Uterus (tissue), 4 donors: ENCODE data around the gene SUMO1. TPM values are rescaled to one million over a fixed set of nuclear protein-coding genes. Genes with fewer than 3 reads are reported as not detected.

Source experiments
- DNase-seq, 2 donors: peaks; one replicate each; pipeline ENCODE4 v3.0.0-alpha.2; 2019 to 2020
- H3K27ac ChIP-seq, 2 donors: fragments of 200-600 bp; sonication (generic); 1 replicate in 1 of 2; 2 replicates in 1 of 2; pipeline ENCODE4 v1.5.1; 2016 to 2018
- H3K27me3 ChIP-seq, 2 donors: fragments of 200-600 bp; sonication (generic); one replicate each; pipeline ENCODE4 v1.5.1; 2018 to 2019; ENCODE audit warnings: control low read depth in 1 of 2
- H3K36me3 ChIP-seq, 2 donors: fragments of 200-600 bp; sonication (generic); one replicate each; pipeline ENCODE4 v1.5.1; 2019; ENCODE audit warnings: control low read depth in 1 of 2
- H3K4me1 ChIP-seq, 2 donors: fragments of 200-600 bp; sonication (generic); one replicate each; pipeline ENCODE4 v1.5.1; 2018 to 2019; ENCODE audit warnings: control low read depth in 1 of 2
- H3K4me3 ChIP-seq, 2 donors: fragments of 200-600 bp; sonication (generic); 1 replicate in 1 of 2; 2 replicates in 1 of 2; pipeline ENCODE4 v1.5.1; 2018 to 2019; ENCODE audit warnings: mild to moderate bottlenecking in 1 of 2
- H3K9me3 ChIP-seq, 2 donors: fragments of 200-600 bp; sonication (generic); one replicate each; pipeline ENCODE4 v1.5.1; 2019; ENCODE audit warnings: control low read depth in 1 of 2
- CTCF ChIP-seq, 4 experiments: fragments of 200-600 bp in 2 of 4; fragments of 450-650 bp in 2 of 4; sonication (generic) in 2 of 4; IDR thresholded peaks; one replicate each; pipeline ENCODE4 v1.5.1; 2016 to 2019; ENCODE audit warnings: antibody characterized with exemption in 4 of 4, mild to moderate bottlenecking in 2 of 4, moderate library complexity in 1 of 4
- POLR2A ChIP-seq, 2 donors: fragments of 450-650 bp; IDR thresholded peaks; one replicate each; pipeline ENCODE4 v1.6.1; 2016; ENCODE audit warnings: antibody characterized with exemption in 2 of 2, mild to moderate bottlenecking in 1 of 2, moderate library complexity in 1 of 2
- intact Hi-C: fragments of 100-400 bp; cut with DNase I; formaldehyde crosslinking; loops from one replicate; pipeline ENCODE4 v1.15.1; 2023; ENCODE audit warnings: low total_unique reads
- small RNA-seq: library from RNA; depleted of rRNA; stranded (forward); fragments of <200 nt; gene quantifications from one replicate; pipeline ENCODE3, GENCODE V24; 2016
- total RNA-seq, 4 donors: library from RNA; depleted of rRNA in 3 of 4; stranded (reverse); fragments of >200 nt in 3 of 4; gene quantifications; one replicate each; pipeline versions ENCODE4 v1.1.0 to v1.2.4, GENCODE V29; 2014 to 2023
- donor health status: DM: yes; HTN: yes; CAD: no.

SUMO1 gene
- total RNA-seq, 4 donors from 2014 or later: 45.6 to 136 (median 52.7) TPM

GRCh38 chr2:202164411-202164810 is 74.0 kb downstream of the SUMO1 start:
- no peaks in the 10 kb centered on the region for H3K27me3 ChIP-seq
- H3K4me1 ChIP-seq: peaks cover 0 to 13% of the 10 kb centered on the region in 2 donors
- no peaks in the 10 kb centered on the region for H3K9me3 ChIP-seq
- no peak overlapping the region for H3K4me3 ChIP-seq
- TF ChIP-seq POLR2A (IDR thresholded peaks at IDR 0.05) (no peak), CTCF (IDR thresholded peaks at IDR 0.05) (no peak)
- no peaks in the 10 kb centered on the region for H3K36me3 ChIP-seq
- peak overlapping the region in 1 of 2 donors; percentile 34 for H3K27ac ChIP-seq
- intact Hi-C loops: no loop called here
- DNase-seq: no peak

- Histone ChIP-seq H3K27me3 (no peaks in the 10 kb centered on the region), H3K4me3 (no peak overlapping the region), H3K4me1 (peaks cover 0 to 13% of the 10 kb centered on the region in 2 donors), H3K36me3 (no peaks in the 10 kb centered on the region), H3K27ac (peak overlapping the region; percentile 46 to 71), H3K9me3 (no peaks in the 10 kb centered on the region)
- DNase-seq: peak; percentile 29 to 64
- TF ChIP-seq CTCF (IDR thresholded peaks at IDR 0.05) (no peak), POLR2A (IDR thresholded peaks at IDR 0.05) (no peak)
- intact Hi-C loops: no loop called here
Observed at GRCh38 chr2:202161151-202161835, 77.1 kb downstream of the SUMO1 start.

GRCh38 chr2:202158796-202159195 is 79.6 kb downstream of the SUMO1 start:
- TF ChIP-seq CTCF (IDR thresholded peaks at IDR 0.05) (peak in 1 of 4 experiments; percentile 13), POLR2A (IDR thresholded peaks at IDR 0.05) (no peak)
- Histone ChIP-seq H3K4me3 (no peak overlapping the region), H3K27ac (no peak overlapping the region), H3K27me3 (no peaks in the 10 kb centered on the region), H3K9me3 (no peaks in the 10 kb centered on the region), H3K4me1 (peaks cover 0 to 13% of the 10 kb centered on the region in 2 donors), H3K36me3 (no peaks in the 10 kb centered on the region)
- no peak for DNase-seq
- intact Hi-C loops: no loop called here

- TF ChIP-seq POLR2A (IDR thresholded peaks at IDR 0.05): no peak
- TF ChIP-seq CTCF (IDR thresholded peaks at IDR 0.05): no peak
- H3K36me3 ChIP-seq: no peaks in the 10 kb centered on the region
- DNase-seq: no peak
- H3K9me3 ChIP-seq: no peaks in the 10 kb centered on the region
- intact Hi-C loops: no loop called here
- no peak overlapping the region for H3K27ac ChIP-seq
- H3K4me3 ChIP-seq: no peak overlapping the region
- peaks cover 0 to 16% of the 10 kb centered on the region in 2 donors for H3K4me1 ChIP-seq
- H3K27me3 ChIP-seq: no peaks in the 10 kb centered on the region
Observed at GRCh38 chr2:202157211-202157990, 81.0 kb downstream of the SUMO1 start.

Small RNA genes within 50 kb of the gene (small RNA-seq; reads per million reads assigned to genes)
- not detected for gene AC079354.2
- gene RF00575: not detected
- 138 reads per million, percentile 95 among the genes with 10 or more reads in this experiment for gene SNORD70

Other genes with a start within 250 kb of the SUMO1 start
- 10 to 100 TPM in 3 of 4 donors, under 1 TPM in 1; 0.77 to 38.8 (median 20.0) TPM for gene FZD7, start 204.7 kb downstream of the SUMO1 start, total RNA-seq
- gene KIAA2012, start 165.3 kb downstream of the SUMO1 start, total RNA-seq: under 1 TPM in 3 of 4 donors, not detected in 1; 0.15 to 0.76 (median 0.26) TPM
- gene NOP58, start 27.2 kb upstream of the SUMO1 start, total RNA-seq: 100 to 1,000 TPM in 1 of 4 donors, 10 to 100 TPM in 3; 26.8 to 138 (median 76.9) TPM
- gene BMPR2, start 137.7 kb upstream of the SUMO1 start, total RNA-seq: 100 to 1,000 TPM in 1 of 4 donors, 10 to 100 TPM in 3; 38.7 to 101 (median 62.3) TPM